GM10248 (cell line): ENCODE data around the gene MAEA.
A peak's percentile ranks its signal among the peaks of the same experiment; 100 is the strongest.

Experiments
- CTCF ChIA-PET: fragments of 300-600 bp; sonication (Branson Sonifier 250); formaldehyde crosslinking; extraction: SDS; loops from one replicate; lab custom pipeline; 2021; ENCODE audit warnings: antibody characterized with exemption; lab: Yijun Ruan, JAX
- POLR2A ChIA-PET: fragments of 350-650 bp; sonication (Branson Sonifier 250); formaldehyde crosslinking; extraction: SDS; loops from one replicate; lab custom pipeline; 2020; ENCODE audit warnings: antibody characterized with exemption; lab: Yijun Ruan, JAX
- DNase-seq: peaks from one replicate; pipeline ENCODE4 v3.0.0; 2012; ENCODE audit errors: extremely low spot score
- CTCF ChIP-seq: IDR thresholded peaks from 2 replicates; pipeline ENCODE4 v1.5.1; 2012; ENCODE audit warnings: mild to moderate bottlenecking, low read depth; ENCODE audit errors: extremely low read depth, missing control alignments, control extremely low read depth

Gene MAEA

GRCh38 chr4:1293531-1293941, 3.8 kb downstream of the MAEA start:
- no peak for DNase-seq

GRCh38 chr4:1293991-1294390, 4.3 kb downstream of the MAEA start:
- ChIA-PET POLR2A (no interaction called here), CTCF (interaction anchor here (1.5 kb wide), 1 partner anchor 162 kb away, joined by 3 read pairs; no protein-coding TSS in a partner anchor)
- no peak for DNase-seq
- peak; percentile 4 for TF ChIP-seq CTCF

More at GRCh38 chr4:1293531-1293941, 3.8 kb downstream of the MAEA start:
- ChIA-PET CTCF (interaction anchor here (1.5 kb wide), 1 partner anchor 161 kb away, joined by 3 read pairs; no protein-coding TSS in a partner anchor), POLR2A (no interaction called here)
- TF ChIP-seq CTCF = no peak

GRCh38 chr4:1294424-1294823, 4.7 kb downstream of the MAEA start:
- DNase-seq = no peak
- no peak for TF ChIP-seq CTCF
- CTCF ChIA-PET = interaction anchor here (1.5 kb wide), 1 partner anchor 162 kb away, joined by 3 read pairs; no protein-coding TSS in a partner anchor
- POLR2A ChIA-PET = no interaction called here

GRCh38 chr4:1294891-1295290, 5.2 kb downstream of the MAEA start:
- CTCF ChIA-PET = interaction anchor here (1.5 kb wide), 1 partner anchor 162 kb away, joined by 3 read pairs; no protein-coding TSS in a partner anchor

GRCh38 chr4:1295405-1296055, 5.8 kb downstream of the MAEA start:
- no peak for TF ChIP-seq CTCF
- CTCF ChIA-PET = no interaction called here
- DNase-seq = no peak
- POLR2A ChIA-PET = no interaction called here

More at GRCh38 chr4:1294891-1295290, 5.2 kb downstream of the MAEA start:
- POLR2A ChIA-PET = no interaction called here
- no peak for TF ChIP-seq CTCF
- DNase-seq = no peak

- no peak for TF ChIP-seq CTCF
- CTCF ChIA-PET = no interaction called here
- POLR2A ChIA-PET = no interaction called here
- DNase-seq = no peak
Measured at GRCh38 chr4:1296324-1297022, 6.8 kb downstream of the MAEA start.
